ENCODE data around the gene CHIT1.

DNA sequence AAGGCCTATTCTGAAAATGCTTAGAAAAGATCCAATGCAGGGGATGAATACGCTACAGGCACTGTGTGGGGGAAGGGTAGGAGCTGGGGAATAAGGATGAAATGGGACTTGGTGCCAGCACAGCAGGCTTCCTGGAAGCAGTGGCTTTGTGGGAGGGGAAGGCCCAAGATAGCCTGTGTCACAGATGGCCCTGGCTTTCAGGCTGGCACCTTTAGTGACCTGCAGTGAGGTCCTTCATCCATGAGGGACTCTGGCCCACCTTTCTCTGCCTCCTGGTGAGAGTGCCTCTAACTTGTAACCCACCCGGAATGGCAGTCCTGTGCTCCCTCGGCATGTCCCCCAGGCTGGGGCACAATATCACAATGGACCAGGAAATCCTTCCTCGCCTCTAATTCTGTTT, 43.9 kb downstream of the CHIT1 start:
- TF ChIP-seq POLR2A (IDR thresholded peaks at IDR 0.05; ENCODE audit: borderline replicate concordance, extremely low read depth, insufficient read depth, insufficient read length) (no peak), CTCF (IDR thresholded peaks at IDR 0.05 in 2 of 3, conservative IDR thresholded peaks at IDR 0.05 in 1 of 3; ENCODE audit: borderline replicate concordance in 1 of 3, insufficient read depth in 1 of 3, low read depth in 2 of 3, low read length in 2 of 3) (no peak), EZH2phosphoT487 (IDR thresholded peaks at IDR 0.05; ENCODE audit: borderline replicate concordance) (no peak)

Data from HCT116 (cell line).